Measurements from ENCODE around the gene RASAL1.

Gene RASAL1

DNA sequence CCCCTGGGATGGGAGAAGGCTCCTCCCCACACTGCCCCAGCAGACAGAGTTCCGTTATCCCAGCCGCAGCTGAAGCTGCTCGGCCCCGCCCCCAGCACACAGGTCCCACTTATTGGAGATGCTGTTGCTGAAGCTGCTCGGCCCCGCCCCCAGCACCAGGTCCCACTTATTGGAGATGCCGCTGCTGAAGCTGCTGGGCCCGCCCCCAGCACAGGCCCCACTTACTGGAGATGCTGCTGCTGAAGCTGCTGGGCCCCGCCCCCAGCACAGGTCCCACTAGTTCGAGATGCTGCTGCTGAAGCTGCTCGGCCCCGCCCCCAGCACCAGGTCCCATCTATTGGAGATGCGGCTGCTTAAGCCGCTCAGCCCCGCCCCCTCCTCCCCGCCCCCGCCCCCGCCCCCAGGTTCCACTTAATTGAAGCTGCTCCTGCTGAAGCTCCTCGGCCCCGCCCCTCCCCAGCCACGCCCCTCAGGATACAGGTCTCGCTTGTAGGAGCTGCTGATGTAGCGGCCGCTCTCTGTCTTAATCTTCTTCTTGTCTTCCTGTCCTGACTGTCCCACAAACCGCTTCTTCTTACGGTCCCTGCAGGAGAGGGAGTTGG lies 26.0 kb upstream of the RASAL1 start:
- Histone ChIP-seq H3K9ac (ENCODE audit: low read length) (no peak overlapping the region), H3K27me3 (ENCODE audit: control insufficient read depth, insufficient read depth, low read length) (no peaks in the 10 kb centered on the region), H3K36me3 (ENCODE audit: control insufficient read depth, insufficient read depth, low read length) (peaks cover 75% of the 10 kb centered on the region), H3K4me1 (ENCODE audit: control insufficient read depth, insufficient read depth, low read length) (peaks cover 10% of the 10 kb centered on the region), H3K9me3 (ENCODE audit: control insufficient read depth, insufficient read depth, low read depth, low read length) (no peaks in the 10 kb centered on the region), H3K27ac (ENCODE audit: low read depth, low read length) (no peak overlapping the region), H3K4me3 (ENCODE audit: low read depth, low read length) (peak overlapping the region; percentile 12; the same call in 1 of the 2 replicates)

GRCh38 chr12:113159937-113160336 lies 24.4 kb upstream of the RASAL1 start:
- H3K27me3 ChIP-seq (ENCODE audit: control insufficient read depth, insufficient read depth, low read length), result peaks cover 12% of the 10 kb centered on the region
- H3K9ac ChIP-seq (ENCODE audit: low read length), result no peak overlapping the region
- peaks cover 60% of the 10 kb centered on the region for H3K36me3 ChIP-seq (ENCODE audit: control insufficient read depth, insufficient read depth, low read length)
- H3K27ac ChIP-seq (ENCODE audit: low read depth, low read length), result no peak overlapping the region
- peaks cover 10% of the 10 kb centered on the region for H3K4me1 ChIP-seq (ENCODE audit: control insufficient read depth, insufficient read depth, low read length)
- H3K4me3 ChIP-seq (ENCODE audit: low read depth, low read length), result no peak overlapping the region
- H3K9me3 ChIP-seq (ENCODE audit: control insufficient read depth, insufficient read depth, low read depth, low read length), result no peaks in the 10 kb centered on the region

DNA sequence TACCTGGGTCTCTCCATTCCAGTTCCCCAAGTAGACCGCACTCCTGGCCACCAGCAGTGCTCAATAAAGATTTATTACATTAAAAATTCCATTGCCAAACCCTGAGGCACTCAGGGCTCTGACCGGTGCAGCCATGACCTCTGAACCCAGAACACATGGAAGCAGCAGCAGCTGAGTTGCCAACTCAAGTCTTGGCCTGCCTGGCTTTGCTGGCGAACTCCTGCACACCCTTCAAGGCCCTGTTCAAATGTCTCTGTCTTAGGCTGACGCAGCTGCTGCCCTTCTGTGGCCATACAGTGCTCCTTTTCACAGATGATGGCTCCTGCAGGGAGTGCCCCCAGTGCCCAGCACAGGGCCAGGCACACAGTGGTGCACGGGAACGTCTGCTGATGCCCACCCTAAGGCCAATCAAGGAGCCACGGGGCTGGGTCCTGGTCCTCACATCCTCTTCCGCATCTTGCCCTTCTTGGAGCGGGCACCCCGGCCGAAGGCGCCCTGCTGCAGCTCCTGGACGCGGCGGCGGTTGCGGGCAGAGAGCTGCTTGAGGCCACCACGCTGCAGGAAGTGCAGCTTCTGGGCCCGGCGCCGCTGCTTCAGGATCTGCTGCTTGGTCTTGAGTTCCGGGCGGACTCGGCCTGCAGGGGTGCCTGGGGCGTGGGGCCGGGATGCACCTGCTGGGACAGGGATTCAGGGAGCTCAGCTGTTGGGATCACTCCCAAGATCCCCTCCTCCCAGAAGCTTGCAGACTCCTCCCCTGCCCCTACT lies 23.1 kb upstream of the RASAL1 start:
- Histone ChIP-seq H3K27me3 (ENCODE audit: control insufficient read depth, insufficient read depth, low read length) (peaks cover 25% of the 10 kb centered on the region), H3K27ac (ENCODE audit: low read depth, low read length) (no peak overlapping the region), H3K9ac (ENCODE audit: low read length) (no peak overlapping the region), H3K4me1 (ENCODE audit: control insufficient read depth, insufficient read depth, low read length) (peaks cover 12% of the 10 kb centered on the region), H3K4me3 (ENCODE audit: low read depth, low read length) (no peak overlapping the region), H3K36me3 (ENCODE audit: control insufficient read depth, insufficient read depth, low read length) (peaks cover 51% of the 10 kb centered on the region), H3K9me3 (ENCODE audit: control insufficient read depth, insufficient read depth, low read depth, low read length) (no peaks in the 10 kb centered on the region)

GRCh38 chr12:113157218-113157859 lies 21.8 kb upstream of the RASAL1 start:
- peaks cover 38% of the 10 kb centered on the region for H3K36me3 ChIP-seq (ENCODE audit: control insufficient read depth, insufficient read depth, low read length)
- peaks cover 38% of the 10 kb centered on the region for H3K27me3 ChIP-seq (ENCODE audit: control insufficient read depth, insufficient read depth, low read length)
- H3K9ac ChIP-seq (ENCODE audit: low read length), result no peak overlapping the region
- H3K27ac ChIP-seq (ENCODE audit: low read depth, low read length), result no peak overlapping the region
- no peaks in the 10 kb centered on the region for H3K9me3 ChIP-seq (ENCODE audit: control insufficient read depth, insufficient read depth, low read depth, low read length)
- H3K4me3 ChIP-seq (ENCODE audit: low read depth, low read length), result no peak overlapping the region
- H3K4me1 ChIP-seq (ENCODE audit: control insufficient read depth, insufficient read depth, low read length), result peaks cover 12% of the 10 kb centered on the region

- Histone ChIP-seq H3K36me3 (ENCODE audit: control insufficient read depth, insufficient read depth, low read length) (peaks cover 33% of the 10 kb centered on the region), H3K9me3 (ENCODE audit: control insufficient read depth, insufficient read depth, low read depth, low read length) (no peaks in the 10 kb centered on the region), H3K27me3 (ENCODE audit: control insufficient read depth, insufficient read depth, low read length) (peaks cover 52% of the 10 kb centered on the region), H3K4me1 (ENCODE audit: control insufficient read depth, insufficient read depth, low read length) (peaks cover 7% of the 10 kb centered on the region; the same call in 1 of the 2 replicates), H3K9ac (ENCODE audit: low read length) (no peak overlapping the region), H3K4me3 (ENCODE audit: low read depth, low read length) (no peak overlapping the region), H3K27ac (ENCODE audit: low read depth, low read length) (no peak overlapping the region)
Measured at GRCh38 chr12:113155646-113156045, 20.1 kb upstream of the RASAL1 start.

DNA sequence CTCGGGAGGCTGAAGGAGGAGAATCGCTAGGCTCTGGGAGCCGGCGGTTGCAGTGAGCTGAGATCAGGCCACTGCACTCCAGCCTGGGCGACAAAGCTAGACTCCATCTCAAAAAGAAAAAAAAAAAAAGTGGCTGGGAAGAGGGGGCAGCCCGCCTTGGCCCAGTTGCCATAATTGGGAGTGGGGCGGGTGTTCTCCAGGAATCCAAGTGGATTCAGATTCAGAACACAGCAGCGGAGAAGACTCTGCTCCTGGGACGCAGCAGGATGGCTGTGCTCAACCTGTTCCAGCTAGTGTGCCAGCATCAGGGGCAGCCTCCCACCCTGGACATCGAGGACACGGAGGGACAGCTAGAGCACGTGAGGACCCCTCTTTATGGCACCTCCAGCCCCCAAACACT lies 19.5 kb upstream of the RASAL1 start:
- no peaks in the 10 kb centered on the region for H3K9me3 ChIP-seq (ENCODE audit: control insufficient read depth, insufficient read depth, low read depth, low read length)
- H3K27me3 ChIP-seq (ENCODE audit: control insufficient read depth, insufficient read depth, low read length), result peaks cover 58% of the 10 kb centered on the region
- no peak overlapping the region for H3K27ac ChIP-seq (ENCODE audit: low read depth, low read length)
- H3K36me3 ChIP-seq (ENCODE audit: control insufficient read depth, insufficient read depth, low read length), result peaks cover 27% of the 10 kb centered on the region
- H3K9ac ChIP-seq (ENCODE audit: low read length), result no peak overlapping the region
- peak overlapping the region; percentile 48; the same call in 1 of the 2 replicates for H3K4me3 ChIP-seq (ENCODE audit: low read depth, low read length)
- peaks cover 13% of the 10 kb centered on the region for H3K4me1 ChIP-seq (ENCODE audit: control insufficient read depth, insufficient read depth, low read length)

DNA sequence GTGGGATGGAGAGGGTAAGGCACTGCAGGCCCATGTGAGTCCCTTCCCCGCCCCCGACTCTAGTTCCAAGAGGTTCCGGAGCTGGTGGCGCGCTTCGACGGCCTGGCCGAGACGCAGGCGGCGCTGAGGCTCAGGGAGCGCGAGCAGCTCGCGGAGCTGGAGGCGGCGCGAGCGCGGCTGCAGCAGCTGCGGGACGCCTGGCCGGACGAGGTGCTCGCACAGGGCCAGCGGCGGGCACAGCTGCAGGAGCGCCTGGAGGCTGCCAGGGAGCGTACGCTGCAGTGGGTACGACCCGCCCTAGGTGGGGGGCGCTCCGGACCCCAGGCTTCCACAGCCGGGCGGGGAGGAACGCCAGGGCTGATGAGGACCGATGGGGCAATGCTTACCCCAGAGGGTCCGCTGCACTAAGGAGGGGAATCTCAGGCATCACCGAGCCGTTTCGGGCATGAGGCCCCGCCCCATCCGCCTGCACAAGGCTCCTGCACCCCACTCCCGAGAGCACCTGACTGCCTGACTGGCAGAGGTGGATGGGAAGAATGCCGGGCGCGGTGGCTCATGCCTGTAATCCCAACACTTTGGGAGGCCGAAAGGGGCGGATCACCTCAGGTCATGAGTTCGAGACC lies 18.9 kb upstream of the RASAL1 start:
- Histone ChIP-seq H3K9me3 (ENCODE audit: control insufficient read depth, insufficient read depth, low read depth, low read length) (no peaks in the 10 kb centered on the region), H3K27ac (ENCODE audit: low read depth, low read length) (no peak overlapping the region), H3K9ac (ENCODE audit: low read length) (no peak overlapping the region), H3K36me3 (ENCODE audit: control insufficient read depth, insufficient read depth, low read length) (peaks cover 21% of the 10 kb centered on the region), H3K4me1 (ENCODE audit: control insufficient read depth, insufficient read depth, low read length) (peaks cover 18% of the 10 kb centered on the region), H3K27me3 (ENCODE audit: control insufficient read depth, insufficient read depth, low read length) (peaks cover 61% of the 10 kb centered on the region), H3K4me3 (ENCODE audit: low read depth, low read length) (peak overlapping the region; percentile 48)

GRCh38 chr12:113152835-113153814 lies 17.6 kb upstream of the RASAL1 start:
- Histone ChIP-seq H3K27me3 (ENCODE audit: control insufficient read depth, insufficient read depth, low read length) (peaks cover 61% of the 10 kb centered on the region), H3K4me1 (ENCODE audit: control insufficient read depth, insufficient read depth, low read length) (peaks cover 23% of the 10 kb centered on the region), H3K4me3 (ENCODE audit: low read depth, low read length) (peak overlapping the region; percentile 67), H3K9me3 (ENCODE audit: control insufficient read depth, insufficient read depth, low read depth, low read length) (no peaks in the 10 kb centered on the region), H3K27ac (ENCODE audit: low read depth, low read length) (no peak overlapping the region), H3K9ac (ENCODE audit: low read length) (peak overlapping the region; percentile 21), H3K36me3 (ENCODE audit: control insufficient read depth, insufficient read depth, low read length) (peaks cover 7% of the 10 kb centered on the region)

GRCh38 chr12:113152196-113152834 lies 16.8 kb upstream of the RASAL1 start:
- peaks cover 23% of the 10 kb centered on the region for H3K4me1 ChIP-seq (ENCODE audit: control insufficient read depth, insufficient read depth, low read length)
- peak overlapping the region; percentile 67 for H3K4me3 ChIP-seq (ENCODE audit: low read depth, low read length)
- H3K27ac ChIP-seq (ENCODE audit: low read depth, low read length), result no peak overlapping the region
- H3K36me3 ChIP-seq (ENCODE audit: control insufficient read depth, insufficient read depth, low read length), result no peaks in the 10 kb centered on the region
- peaks cover 61% of the 10 kb centered on the region for H3K27me3 ChIP-seq (ENCODE audit: control insufficient read depth, insufficient read depth, low read length)
- no peak overlapping the region for H3K9ac ChIP-seq (ENCODE audit: low read length)
- 0 out of 2 replicates have a peak, but pooled peaks cover 3% of the 10 kb centered on the region for H3K9me3 ChIP-seq (ENCODE audit: control insufficient read depth, insufficient read depth, low read depth, low read length)

DNA sequence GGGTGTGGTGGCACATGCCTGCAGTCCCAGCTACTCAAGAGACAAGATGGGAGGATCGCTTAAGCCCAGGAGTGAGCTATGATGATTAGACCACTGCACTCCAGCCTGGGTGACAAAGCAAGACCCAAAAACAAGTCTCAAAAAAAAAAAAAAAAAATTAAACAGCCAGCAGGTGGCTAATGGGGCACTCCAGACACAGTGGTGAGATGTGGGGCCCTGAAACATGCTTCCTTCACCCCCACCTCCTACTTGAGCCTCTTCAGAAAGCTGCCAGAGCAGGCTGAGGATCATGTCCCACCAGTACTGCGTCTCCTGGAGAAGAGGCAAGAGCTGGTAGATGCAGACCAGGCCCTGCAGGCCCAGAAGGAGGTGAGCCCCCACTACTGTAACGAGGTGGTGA lies 16.1 kb upstream of the RASAL1 start:
- Histone ChIP-seq H3K4me3 (ENCODE audit: low read depth, low read length) (no peak overlapping the region), H3K9me3 (ENCODE audit: control insufficient read depth, insufficient read depth, low read depth, low read length) (peaks cover 7% of the 10 kb centered on the region; the same call in 1 of the 2 replicates), H3K36me3 (ENCODE audit: control insufficient read depth, insufficient read depth, low read length) (no peaks in the 10 kb centered on the region), H3K27ac (ENCODE audit: low read depth, low read length) (no peak overlapping the region), H3K4me1 (ENCODE audit: control insufficient read depth, insufficient read depth, low read length) (peaks cover 23% of the 10 kb centered on the region), H3K9ac (ENCODE audit: low read length) (no peak overlapping the region), H3K27me3 (ENCODE audit: control insufficient read depth, insufficient read depth, low read length) (peaks cover 61% of the 10 kb centered on the region)

Measured in HUES6 (cell line).